ENCODE data around the gene CTSO.
A peak's percentile ranks its signal among the peaks of the same experiment; 100 is the strongest.
"Not testable (repeated sequence)": the region's sequence is repeated elsewhere in the genome, so short reads cannot be mapped to it uniquely, and the experiment has no call there.

CTSO gene

DNA sequence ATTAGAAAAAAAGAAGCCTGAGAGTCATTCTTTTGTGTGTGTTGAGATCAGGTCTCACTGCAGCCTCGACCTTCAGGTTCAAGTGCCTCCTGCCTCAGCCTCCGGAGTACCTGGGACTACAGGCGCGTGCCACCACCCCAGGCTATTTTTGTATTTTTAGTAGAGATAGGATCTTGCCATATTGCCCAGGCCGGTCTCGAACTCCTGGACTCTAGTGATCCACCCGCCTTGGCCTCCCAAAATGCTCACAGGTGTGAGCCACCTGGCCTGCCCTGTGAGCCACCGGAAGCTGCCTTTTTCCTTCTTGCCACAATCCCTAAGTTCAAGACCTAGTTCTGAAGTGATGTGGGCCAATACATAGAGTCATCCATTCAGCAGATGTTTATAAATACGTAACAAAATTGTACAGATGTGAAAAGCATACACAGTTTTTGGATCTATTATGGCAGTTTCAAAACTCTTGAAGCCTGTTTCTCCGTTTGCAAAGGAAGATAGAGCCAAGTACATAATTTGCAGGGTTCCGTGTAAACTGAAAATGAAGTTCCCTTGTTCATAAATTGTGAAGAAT lies 536 bp upstream of the CTSO start:
- no peak for DNase-seq

DNA sequence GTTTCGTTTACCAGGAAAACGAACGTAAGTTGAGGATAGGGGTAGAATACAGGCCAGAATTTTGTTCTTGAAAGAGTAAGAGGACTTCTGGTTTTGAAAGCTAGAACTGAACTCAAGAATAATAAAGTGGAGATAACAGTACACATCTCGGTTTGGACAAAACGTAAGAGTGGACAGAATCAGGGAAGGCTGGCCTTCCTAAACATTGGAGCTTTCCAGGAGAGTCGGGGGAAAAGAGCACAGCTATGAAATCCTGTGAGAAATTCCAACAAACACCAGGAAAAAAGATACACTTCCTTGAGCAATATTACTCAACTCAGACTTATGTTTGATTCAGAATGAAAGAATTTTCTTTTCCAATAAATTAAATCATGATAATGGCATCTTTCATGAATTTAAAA lies 1.2 kb downstream of the CTSO start:
- DNase-seq: no peak

DNA sequence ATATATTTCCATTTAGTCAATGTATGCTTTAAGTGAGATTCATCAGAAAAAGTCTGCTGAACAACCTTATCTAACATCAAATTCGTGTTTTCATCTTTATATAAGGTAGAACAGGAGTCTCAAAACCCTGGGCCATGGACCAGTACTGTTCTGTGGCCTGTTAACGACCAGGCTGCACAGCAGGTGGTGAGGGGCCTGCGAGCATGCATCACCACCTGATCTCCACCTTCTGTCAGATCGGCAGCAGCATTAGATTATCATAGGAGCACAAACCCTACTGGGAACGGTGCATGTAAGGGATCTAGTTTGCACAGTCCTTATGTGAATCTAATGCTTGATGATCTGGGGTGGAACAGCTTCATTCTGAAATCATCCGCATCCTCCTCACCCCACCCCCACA lies 3.2 kb downstream of the CTSO start:
- no peak for DNase-seq

DNA sequence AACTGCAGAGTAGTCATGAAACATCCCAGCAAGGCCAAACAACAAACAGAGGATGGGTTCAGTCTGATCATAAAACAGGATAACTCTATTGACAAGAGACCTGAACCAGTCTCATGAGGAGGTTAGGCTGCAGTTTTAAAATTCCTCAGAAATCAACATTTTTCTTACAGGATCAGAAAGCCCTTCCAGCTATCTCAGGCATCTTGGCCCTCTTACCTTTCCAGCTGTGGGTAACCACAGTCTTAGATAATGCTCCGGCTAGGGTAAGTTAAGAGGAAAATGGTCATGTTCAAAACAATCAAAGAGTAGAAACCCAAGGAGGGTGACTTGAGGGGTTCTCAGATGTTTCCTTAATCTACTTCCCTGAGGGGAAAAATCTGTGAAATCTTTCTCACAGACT lies 5.1 kb downstream of the CTSO start:
- no peak for DNase-seq

DNA sequence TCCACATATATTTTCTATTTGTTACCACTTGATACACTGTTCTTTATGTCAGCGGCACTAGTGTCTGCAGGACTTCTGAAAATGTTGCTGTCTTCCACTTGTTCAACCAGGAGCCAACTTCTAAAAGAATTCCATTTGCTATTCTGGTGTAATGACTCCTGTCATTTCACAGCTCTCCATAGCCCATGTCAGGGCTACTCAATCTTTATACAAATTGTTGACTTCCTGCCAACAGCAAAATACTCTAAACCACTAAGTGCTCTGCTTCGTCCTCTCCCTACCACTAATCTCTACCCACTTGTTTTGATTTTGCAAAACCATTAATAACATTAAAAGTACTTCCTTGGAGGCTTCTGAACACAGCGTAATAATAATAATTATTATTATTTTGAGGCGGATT lies 7.2 kb downstream of the CTSO start:
- no peak for DNase-seq

DNA sequence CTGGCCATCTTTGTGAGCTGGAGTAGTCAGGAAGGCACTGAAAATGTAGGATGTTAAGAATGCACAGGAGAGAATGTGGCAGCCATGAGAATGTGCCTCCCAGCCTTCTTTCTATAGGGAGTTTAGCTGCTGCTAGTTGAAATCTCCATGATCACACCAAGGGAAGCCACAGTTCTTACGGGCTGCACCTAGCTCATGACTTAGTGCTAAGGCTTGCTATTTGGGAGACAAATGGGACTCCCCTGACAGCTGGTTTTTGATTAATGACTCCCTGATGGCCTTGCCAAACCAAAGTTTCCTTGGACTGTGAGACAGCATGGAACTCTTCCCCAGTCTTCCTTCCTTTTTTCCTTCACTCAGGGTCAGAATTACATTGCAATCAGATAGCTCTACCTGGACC lies 9.2 kb downstream of the CTSO start:
- no peak for DNase-seq

DNA sequence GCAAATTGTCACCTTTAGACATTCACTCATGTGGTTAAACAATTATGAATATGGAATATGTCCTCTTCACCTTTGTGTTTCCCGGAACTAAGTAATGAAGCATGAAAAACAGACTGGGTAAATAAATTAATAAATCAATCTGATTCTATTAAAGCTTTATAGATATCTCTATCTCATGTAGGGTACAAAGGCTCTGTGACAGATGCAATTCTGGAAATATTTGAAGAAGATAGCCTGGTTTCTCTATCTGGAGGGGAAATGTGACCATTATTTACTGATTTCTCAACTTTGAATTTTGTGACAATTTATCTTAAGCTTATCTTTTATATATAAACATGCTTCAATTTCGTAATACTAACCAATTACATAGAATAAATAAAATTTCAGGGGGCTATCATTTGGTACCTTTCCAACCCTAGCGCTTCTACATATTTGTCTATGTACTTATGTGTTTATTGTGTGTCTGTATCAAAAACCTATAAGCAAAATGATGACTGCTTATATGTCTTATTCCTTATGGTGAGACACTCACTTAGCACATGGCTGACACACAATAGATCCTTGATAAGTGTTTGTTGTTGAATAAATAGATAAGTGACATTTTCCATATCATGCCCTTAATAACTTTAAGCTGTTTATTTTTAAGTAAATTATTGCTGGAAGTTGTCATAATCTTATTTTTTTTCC lies 9.9 kb downstream of the CTSO start:
- no peak for DNase-seq

DNA sequence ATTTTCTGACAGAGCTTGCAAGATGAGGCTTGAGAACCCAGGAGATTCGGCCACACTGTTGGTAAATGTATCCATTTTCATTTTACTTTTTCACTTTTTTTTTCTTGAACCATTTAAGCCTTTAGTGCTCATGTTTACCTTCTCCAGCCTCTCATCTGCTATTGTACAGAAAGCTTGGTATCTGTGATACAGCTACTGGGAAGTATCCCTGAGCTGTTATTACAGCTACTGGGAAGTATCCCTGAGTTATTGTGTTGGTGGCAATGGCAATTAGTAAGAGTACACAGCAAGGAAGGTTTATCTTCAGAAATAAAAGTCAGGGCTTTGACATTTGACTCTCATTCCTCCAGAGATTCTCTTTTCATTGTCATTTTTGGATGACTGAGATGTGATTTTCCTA lies 11.8 kb downstream of the CTSO start:
- DNase-seq: no peak

DNA sequence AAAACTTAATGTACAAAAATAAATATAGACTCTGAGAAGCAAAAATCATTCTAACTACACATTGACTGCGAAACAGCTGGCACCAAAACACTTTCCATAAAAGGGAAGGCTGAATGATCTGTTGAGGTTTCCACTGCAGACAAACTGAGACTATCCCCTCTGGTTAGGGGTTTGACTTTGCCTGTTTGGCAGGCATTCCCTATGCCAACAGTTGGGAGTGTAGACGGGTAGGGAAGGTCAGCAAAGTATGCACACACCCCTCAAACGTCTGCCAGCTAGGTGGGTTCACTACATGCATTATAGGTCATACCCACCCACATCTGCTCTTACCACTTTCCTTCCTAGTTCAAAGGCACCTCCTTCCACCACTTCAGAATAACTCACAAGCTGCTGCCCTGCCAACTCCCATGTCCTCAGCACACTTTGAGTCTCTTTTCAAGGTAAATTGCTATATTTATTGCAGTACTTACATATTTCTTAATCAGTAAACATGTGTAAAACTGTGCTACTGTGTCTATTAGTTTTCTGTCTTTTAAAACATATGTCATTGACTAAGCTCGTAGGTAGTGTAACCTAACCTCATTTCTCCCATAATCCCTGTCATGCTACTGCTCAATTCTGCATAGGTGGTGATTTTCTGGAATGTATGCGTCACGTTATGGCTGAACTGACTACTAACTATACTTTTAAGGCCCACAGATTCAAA lies 12.4 kb downstream of the CTSO start:
- no peak for DNase-seq

DNA sequence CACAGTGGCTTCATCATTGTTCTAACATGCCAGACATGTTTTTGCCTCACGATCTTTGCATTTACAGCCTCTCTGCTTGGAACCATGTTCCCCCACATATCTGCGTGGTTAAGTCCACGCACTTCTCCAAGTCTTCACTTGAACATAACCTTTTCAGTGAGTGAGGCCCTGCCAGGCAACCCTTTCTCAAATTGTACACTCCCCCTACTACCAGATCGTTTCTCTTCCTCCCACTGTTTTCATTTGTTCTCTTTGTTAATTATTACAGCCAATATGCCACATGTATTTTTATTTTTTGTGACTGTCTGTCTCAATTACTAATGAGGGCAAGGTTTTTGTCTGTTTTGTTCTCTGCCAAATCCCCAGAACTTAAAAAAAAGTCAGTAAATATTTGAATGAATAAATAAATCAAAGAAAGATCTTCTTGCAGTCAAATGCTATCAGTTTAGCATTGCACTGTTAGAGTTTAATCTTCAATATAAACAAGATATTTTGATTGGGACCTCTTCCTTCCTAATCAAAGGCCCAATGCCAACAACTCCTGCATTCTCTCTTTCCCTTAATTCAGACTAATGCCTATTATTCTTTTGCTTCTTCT lies 18.2 kb downstream of the CTSO start:
- no peak for DNase-seq

DNA sequence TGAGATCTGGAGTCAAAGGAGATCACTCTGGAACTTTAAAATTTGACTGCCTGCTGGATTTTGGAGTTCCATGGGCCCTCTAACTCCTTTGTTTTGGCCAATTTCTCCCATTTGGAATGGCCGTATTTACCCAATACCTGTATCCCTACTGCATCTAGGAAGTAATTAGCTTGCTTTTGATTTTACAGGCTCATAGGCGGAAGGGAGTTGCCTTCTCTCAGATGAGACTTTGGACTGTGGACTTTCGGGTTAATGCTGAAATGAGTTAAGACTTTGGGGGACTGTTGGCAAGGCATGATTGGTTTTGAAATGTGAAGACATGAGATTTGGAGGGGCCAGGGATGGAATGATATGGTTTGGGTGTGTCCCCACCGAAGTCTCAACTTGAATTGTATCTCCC lies 19.0 kb downstream of the CTSO start:
- DNase-seq: not testable (repeated sequence)

DNA sequence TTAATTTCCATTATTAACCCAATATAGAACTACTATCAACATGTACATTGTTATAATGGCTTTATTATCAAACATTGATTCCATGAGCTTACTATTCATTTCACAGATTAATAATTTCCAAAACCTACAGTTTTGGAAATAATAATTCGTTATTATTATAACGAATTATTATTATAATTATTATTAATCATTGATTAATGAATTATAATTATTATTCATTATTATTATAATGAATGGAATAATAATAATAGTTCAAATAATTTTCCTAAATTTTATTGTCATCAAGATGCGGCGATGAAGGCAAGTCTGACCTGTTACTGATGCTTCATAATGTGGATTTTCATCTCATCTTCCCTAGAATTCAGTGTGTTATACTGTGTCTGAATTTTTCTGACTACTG lies 22.0 kb downstream of the CTSO start:
- no peak for DNase-seq

DNA sequence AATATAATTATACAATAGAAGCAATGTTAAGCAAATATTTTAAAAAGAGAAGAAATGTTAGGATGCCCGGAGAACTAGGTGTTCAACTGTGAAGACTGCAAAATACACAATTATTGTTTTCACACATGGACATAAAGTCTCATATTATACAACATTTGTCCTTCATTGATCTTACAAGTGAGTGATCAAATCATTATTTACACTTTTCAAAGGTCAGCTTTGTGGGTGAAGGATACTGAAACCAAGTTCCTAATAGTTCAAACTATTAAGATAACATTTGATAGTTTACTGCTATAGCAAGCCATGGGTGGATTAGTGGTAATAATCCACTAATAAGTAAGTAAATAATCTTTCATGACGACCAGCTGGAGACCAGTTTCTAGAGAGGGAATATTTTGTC lies 23.3 kb downstream of the CTSO start:
- no peak for DNase-seq

DNA sequence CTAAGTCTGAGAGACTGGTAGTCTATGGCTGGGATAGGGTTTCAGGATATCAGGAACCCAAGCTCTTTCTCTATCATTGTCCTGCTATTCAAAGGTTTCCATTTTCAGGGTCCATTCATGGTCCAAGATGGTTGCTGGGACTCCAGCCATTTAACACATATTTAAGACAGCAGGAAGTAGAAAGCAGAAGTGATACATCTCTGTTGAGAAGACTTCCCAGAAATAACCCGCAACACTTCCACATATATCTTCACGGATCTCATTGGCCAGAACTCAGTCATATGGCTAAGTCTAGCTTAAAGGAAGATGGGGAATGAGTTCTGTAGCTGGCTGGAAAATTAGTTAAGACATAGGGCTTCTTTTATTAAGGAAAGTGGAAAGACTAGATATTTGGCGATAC lies 23.8 kb downstream of the CTSO start:
- no peak for DNase-seq

DNA sequence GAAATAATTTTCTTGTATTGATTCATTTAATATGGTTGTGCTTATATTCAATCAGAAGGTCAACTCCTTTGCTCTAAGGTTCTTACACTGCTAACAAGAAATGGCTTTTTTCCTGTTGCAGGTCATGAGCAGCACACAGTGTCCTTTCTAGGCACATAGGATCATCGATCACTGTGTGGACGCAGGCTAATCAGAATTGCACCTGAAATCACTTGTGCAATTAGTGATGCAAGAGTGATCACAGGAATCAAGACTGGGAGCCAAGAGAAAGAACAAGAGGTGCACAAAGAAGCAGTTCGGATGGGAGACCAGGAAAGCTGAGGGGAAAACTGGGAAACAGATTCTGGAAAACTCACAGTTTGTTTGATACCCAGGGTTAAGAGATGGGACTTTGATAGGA lies 29.0 kb downstream of the CTSO start:
- no peak for DNase-seq

DNA sequence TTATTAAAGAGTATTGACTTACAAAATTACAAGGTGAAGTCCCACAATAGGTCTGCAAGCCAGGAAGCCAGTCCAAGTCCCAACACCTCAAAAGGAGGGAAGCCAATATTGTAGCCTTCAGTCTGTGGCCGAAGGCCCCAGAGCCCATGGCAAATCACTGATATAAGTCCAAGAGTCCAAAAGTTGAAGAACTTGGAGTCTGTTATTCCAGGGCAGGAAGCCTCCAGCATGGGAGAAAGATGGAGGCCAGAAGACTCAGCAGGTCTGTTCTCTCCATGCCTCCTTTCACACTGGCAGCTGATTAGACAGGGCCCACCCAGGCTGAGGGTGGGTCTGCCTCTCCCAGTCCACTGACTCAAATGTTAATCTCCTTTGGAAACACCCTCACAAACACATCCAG lies 32.1 kb downstream of the CTSO start:
- DNase-seq: no peak

DNA sequence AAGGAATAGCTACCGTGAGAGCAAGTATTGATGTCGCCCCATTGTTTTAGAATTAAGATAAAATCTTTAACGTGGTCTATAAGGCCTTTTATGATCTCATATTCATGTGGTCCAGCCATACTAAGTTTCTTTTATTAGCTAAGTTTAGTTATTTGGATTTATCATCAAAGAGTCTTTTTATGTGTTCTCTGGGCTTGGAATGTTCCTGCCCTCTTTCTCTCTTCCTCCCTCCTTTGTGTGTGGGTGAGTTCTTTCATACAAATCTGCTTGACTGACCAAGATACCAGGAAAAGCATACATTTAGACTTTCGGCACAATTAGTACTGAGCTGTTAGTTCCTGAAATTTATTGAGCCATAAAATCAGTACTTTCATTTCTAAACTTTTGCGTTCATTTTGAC lies 38.9 kb downstream of the CTSO start:
- no peak for DNase-seq

DNA sequence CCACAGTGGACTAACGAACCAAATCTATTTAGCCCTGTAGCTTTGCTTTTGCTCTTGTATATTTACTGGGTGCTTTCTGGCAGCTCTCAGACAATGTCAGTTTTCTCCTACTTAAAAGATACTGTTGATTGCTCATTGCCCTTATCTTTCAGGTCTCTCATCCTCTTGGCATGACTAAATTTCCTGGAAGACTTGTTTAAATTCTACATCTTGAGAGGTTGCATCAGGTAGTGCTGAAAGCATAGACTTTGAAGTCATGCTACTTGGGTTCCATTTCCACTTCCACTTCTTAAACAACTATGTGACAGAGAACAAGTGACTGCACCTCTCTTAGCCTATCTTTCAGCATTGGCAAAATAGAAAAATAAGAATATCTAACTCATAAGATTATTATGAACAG lies 41.8 kb downstream of the CTSO start:
- no peak for DNase-seq

DNA sequence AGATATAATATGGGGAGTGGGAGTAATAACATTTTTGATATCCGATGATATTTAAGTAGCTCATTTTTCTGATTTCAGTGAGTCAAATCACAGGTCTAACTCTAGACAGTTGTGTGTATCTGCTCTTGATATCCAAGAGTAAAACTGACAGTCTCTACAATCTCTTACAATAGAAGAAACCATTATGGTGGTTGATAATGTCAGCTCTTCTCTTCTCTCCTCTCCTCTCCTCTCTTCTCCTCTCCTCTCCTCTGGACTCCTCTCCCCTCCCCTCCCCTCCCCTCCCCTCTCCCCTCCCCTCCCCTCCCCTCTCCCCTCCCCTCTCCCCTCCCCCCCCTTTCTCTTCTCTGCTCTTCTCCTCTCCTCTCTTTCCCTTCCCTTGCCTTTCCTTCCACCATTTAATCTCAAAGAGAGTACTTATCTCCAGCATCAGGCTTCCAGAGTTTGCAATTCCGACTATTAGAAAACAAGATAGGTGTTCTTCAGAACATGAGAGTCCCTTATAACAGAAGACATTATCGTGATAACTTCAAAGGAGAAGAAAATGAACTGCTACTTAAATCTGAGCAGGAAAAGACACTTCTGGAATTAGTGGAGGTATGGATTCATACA lies 43.9 kb downstream of the CTSO start:
- DNase-seq: no peak

DNA sequence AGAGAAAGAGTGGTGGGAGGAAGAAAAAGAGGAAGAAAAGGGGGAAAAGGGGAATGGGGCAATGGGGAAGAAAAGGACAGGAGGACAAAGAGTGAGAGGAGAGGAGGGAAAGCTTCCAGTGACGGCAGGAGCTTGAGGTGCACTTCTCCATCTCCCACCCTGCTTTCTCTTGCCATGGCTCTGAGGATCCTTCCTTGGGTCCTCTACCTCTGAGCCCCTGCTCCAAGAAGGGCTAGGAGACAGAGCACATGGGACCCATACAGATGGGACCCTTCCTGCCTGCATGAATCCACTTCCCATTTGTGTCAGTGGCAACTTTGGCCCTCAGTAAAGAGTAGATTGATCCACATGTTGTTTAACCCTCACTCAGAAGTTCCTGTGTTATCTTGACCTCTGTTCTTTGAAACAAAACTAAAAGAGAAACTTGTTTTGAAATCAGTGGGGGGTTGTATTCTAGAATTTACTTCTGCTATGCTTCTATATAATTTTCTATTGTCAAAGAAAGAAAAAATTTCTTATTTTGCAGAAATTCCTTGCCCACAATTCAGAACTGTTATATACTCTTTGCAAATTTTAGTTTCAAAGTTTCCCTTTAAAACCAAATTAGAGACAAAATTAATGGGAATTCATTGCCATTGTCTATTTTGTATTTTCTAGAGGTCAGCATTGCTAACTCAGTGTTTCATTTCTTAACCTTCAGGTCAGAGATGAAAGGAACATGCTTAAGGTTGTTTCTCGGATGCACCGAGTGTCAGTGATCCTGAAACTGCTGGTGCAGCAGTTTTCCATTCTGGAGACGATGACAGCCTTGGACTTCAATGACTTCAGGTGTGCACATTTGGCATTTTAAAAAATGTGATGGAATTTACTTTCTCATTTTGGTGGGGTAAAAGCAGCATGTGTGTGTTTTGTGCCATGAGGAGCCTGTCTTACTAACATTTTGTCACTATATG lies 45.2 kb downstream of the CTSO start:
- DNase-seq: no peak

DNA sequence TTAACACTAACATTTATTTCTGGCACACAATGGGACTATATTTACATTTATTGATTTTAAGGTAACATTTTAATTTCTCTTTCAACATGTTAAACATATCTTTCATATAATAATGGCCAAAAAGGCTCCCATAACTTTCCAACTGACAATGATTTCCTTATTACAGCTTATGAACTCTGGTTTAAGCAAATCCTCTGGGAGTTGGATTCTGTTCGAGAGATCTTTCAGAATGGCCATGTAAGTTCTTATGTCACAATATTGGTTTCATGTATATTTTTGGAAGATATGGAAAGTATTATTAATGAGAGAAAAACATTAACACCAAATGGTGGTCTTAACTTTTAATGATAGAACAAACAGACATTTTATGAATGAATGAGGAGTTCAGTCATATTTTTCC lies 46.1 kb downstream of the CTSO start:
- DNase-seq: no peak

DNA sequence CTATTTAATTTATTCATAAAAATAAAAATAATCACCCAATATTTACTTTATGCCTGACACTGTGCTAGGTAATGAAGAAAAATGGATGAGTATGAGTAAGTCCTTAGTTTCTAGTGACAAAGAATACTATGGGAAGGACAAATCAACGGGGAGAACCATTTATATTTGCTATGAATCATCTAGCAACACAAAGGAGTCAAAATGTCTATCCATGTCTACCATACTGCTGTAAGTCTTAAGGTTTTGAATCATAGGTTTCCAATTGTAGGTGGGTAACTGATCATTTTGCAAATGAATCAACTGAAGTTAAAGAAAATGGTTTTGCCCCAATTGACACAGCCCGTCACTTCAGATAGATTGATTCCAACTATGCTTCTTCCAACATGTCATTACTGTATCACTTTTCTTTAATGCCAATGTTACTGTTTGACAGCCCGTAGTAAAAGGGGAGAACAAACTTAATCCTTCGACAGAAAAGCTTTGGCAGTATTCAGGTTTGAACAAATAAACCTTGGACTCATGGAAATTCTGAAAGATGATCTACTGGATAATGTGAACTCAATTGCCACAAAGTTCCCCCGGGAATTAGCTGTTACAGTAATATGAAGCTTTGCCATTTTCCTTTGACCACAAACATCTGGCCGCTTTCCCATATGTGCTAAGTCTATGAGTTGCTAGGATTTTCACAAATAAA lies 47.0 kb downstream of the CTSO start:
- DNase-seq: peak; percentile 75

Data from right hindlimb (tissue), 1 donor.